A673 (cell line): Measurements from ENCODE around the gene MAG.

ENCODE experiments used
- EZH2 ChIP-seq: fragments of 200-600 bp; sonication (generic); IDR thresholded peaks from 2 replicates; pipeline ENCODE4 v1.6.1; 2017; ENCODE audit warnings: borderline replicate concordance, low read depth, mild to moderate bottlenecking, mixed read lengths, antibody characterized with exemption, low read length; ENCODE audit not compliant: poor library complexity, severe bottlenecking
- TF ChIP-seq, protein P1 (sequence below): fragments of 300-800, 200-600 bp; sonication (generic); conservative IDR thresholded peaks from 2 replicates; pipeline ENCODE4 v1.5.1; 2017; ENCODE audit warnings: low read depth, mild to moderate bottlenecking, antibody characterized with exemption, low read length, moderate library complexity, mixed read lengths

- TF ChIP-seq, protein P1, sequence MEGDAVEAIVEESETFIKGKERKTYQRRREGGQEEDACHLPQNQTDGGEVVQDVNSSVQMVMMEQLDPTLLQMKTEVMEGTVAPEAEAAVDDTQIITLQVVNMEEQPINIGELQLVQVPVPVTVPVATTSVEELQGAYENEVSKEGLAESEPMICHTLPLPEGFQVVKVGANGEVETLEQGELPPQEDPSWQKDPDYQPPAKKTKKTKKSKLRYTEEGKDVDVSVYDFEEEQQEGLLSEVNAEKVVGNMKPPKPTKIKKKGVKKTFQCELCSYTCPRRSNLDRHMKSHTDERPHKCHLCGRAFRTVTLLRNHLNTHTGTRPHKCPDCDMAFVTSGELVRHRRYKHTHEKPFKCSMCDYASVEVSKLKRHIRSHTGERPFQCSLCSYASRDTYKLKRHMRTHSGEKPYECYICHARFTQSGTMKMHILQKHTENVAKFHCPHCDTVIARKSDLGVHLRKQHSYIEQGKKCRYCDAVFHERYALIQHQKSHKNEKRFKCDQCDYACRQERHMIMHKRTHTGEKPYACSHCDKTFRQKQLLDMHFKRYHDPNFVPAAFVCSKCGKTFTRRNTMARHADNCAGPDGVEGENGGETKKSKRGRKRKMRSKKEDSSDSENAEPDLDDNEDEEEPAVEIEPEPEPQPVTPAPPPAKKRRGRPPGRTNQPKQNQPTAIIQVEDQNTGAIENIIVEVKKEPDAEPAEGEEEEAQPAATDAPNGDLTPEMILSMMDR: no peak
- TF ChIP-seq EZH2: no peak
These were observed 10.5 kb downstream of the MAG start for GRCh38 chr19:35302446-35302845.
